BJ (cell line): ENCODE measurements around the gene TNIK. TPM values are rescaled to one million over a fixed set of nuclear protein-coding genes. Genes with fewer than 3 reads are reported as not detected.

Experiments
- CTCF ChIA-PET: fragments of 350-600 bp; formaldehyde crosslinking; extraction: SDS; loops from one replicate; lab custom pipeline; 2021; ENCODE audit warnings: antibody characterized with exemption, inconsistent platforms; lab: Yijun Ruan, JAX
- POLR2A ChIA-PET: fragments of 300-600 bp; sonication (Branson Sonifier 250); formaldehyde crosslinking; extraction: SDS; loops from one replicate; lab custom pipeline; 2021; ENCODE audit warnings: antibody characterized with exemption; lab: Charles Lee
- DNase-seq: peaks from one replicate; pipeline ENCODE4 v3.0.0-alpha.2; 2011; ENCODE audit warnings: low read depth
- H3K27me3 ChIP-seq: 2 replicates; pipeline ENCODE4 v1.6.0; 2011; ENCODE audit warnings: low read length; ENCODE audit not compliant: control insufficient read depth, insufficient read depth
- H3K36me3 ChIP-seq: 2 replicates; pipeline ENCODE4 v1.5.1; 2011; ENCODE audit warnings: low read length; ENCODE audit not compliant: control insufficient read depth, insufficient read depth
- H3K4me3 ChIP-seq: 2 replicates; pipeline ENCODE4 v1.5.1; 2011; ENCODE audit warnings: low read depth, mild to moderate bottlenecking, control low read depth, low read length
- polyA plus RNA-seq: library from polyadenylated mRNA; depleted of rRNA; stranded (reverse); fragments of >200 nt; gene quantifications from 2 replicates; pipeline ENCODE4 v1.2.3, GENCODE V29; 2011
- TF ChIP-seq, protein P1 (sequence below): IDR thresholded peaks from 2 replicates; pipeline ENCODE4 v1.5.1; 2011; ENCODE audit warnings: low read depth, mild to moderate bottlenecking, control low read depth, inconsistent platforms, low read length, moderate library complexity; ENCODE audit not compliant: insufficient read depth

Gene TNIK
- polyA plus RNA-seq, 1 experiment = 2.1 TPM

DNA sequence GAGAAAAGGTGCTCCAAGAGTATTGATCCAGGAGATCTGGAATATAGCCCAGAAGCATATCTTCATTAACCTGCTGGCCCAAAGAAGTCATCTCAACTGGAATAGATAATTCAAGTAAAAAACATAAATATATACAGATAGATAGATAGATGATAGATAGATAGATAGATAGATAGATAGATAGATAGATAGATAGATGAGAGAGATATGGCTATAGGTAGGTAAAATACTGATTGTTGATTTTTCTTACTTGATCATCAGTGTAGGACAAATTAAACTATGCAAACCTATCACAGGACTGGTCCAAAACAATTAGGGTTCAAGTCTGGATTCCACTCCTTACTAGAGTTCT, 83.6 kb downstream of the TNIK start:
- TF ChIP-seq, protein P1, sequence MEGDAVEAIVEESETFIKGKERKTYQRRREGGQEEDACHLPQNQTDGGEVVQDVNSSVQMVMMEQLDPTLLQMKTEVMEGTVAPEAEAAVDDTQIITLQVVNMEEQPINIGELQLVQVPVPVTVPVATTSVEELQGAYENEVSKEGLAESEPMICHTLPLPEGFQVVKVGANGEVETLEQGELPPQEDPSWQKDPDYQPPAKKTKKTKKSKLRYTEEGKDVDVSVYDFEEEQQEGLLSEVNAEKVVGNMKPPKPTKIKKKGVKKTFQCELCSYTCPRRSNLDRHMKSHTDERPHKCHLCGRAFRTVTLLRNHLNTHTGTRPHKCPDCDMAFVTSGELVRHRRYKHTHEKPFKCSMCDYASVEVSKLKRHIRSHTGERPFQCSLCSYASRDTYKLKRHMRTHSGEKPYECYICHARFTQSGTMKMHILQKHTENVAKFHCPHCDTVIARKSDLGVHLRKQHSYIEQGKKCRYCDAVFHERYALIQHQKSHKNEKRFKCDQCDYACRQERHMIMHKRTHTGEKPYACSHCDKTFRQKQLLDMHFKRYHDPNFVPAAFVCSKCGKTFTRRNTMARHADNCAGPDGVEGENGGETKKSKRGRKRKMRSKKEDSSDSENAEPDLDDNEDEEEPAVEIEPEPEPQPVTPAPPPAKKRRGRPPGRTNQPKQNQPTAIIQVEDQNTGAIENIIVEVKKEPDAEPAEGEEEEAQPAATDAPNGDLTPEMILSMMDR = no peak
- ChIA-PET POLR2A (no interaction called here), CTCF (interaction anchor here (1.1 kb wide), 1 partner anchor 9 kb away, joined by 3 read pairs; no protein-coding TSS in a partner anchor)
- Histone ChIP-seq H3K4me3 (no peak overlapping the region), H3K27me3 (no peaks in the 10 kb centered on the region), H3K36me3 (no peaks in the 10 kb centered on the region)
- no peak for DNase-seq

DNA sequence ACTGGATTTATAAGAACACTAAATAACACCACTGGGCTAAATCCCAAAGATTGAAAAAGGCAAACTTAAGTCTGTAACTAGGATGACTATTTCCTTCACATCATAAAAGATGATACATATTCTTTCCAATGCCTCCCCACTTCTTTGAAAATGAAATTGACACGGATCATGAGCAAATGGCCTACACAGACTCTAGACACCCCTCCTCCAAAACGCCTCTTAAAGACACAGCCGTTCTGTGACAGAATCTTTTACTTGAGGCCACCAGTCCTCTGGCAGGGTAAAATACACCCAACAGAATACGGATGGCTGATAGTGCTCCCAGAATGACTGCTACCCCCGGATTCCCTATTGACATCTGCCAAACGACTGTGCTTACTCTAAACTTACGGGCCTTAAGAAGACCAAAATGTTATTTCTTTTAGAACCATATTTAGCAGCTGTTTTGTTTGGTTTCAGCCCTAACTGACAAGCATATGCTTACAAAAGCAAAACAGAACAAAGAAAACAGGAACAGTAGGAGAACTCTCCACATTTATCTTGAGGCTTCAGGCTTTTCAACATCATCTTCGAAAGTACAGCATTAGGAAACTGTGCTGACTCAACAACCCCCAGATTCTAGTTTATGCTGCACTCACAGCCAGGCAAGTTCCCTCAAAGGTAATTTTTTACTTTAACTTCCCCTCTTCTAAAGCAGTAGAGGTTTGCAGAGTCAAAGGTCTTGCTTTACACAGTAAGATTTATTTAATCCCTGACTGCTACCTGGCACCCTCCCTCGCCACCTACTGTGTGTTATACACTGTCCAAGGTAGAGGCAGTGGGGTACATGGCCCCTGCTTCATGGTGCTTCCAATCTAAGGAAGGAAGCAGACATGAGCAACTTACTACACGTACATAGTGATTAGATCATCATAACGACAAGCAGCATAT, 84.3 kb downstream of the TNIK start:
- TF ChIP-seq, protein P1 = no peak
- Histone ChIP-seq H3K27me3 (no peaks in the 10 kb centered on the region), H3K36me3 (no peaks in the 10 kb centered on the region), H3K4me3 (no peak overlapping the region)
- POLR2A ChIA-PET = no interaction called here
- CTCF ChIA-PET = no interaction called here
- no peak for DNase-seq

DNA sequence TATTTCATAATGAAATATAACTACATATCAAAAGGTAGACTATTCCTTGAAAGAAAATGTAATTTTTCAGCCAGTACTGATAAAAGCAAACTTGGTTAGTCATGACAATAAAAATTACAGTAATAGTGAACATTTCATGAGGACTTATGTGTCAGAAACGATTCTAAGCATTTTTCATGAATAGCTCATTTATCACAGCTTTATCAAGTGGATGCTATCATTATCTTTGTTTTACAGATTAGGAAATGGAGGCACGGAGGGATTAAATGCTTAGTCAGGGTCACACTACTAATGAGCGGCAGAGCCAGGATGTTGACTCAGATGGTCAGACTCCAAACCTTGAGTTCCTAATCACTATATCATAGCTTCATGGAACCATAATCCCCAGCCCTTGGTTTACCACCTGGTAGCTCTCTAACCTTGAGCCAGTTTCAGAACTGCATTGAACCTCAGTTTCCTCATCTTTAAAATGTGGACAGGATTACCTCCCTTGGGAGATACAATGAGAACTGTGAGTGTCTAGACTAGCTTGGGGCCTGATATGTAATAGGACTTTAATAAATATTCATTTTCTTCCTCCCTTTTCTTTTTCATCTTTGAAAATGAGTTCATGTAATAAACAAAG, 85.4 kb downstream of the TNIK start:
- TF ChIP-seq, protein P1 = no peak
- Histone ChIP-seq H3K36me3 (no peaks in the 10 kb centered on the region), H3K4me3 (no peak overlapping the region), H3K27me3 (no peaks in the 10 kb centered on the region)
- CTCF ChIA-PET = interaction anchor here (0.6 to 1.3 kb wide), 5 partner anchors 9 to 191 kb away, joined by 3 to 4 read pairs (median 4); no protein-coding TSS in a partner anchor
- POLR2A ChIA-PET = no interaction called here
- peak; percentile 51 for DNase-seq

DNA sequence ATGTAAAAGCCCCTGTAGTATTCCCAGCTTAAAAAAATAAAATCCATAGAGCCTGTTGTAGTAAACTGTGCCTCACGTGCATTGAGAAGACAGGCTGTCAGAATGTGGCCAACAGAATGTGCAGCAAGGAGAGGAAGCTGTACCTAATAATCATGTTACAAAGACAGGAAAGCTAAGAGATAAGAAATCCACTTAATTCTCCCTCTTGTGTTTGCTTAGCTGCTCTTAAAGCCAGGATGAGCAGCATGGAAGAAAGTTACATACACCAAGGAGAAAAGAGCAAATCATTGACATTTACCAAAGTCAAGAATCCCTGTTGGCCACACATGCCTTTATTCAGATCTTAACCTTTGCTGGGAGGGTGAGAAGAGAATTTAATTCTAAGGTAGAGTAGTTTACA, 85.9 kb downstream of the TNIK start:
- POLR2A ChIA-PET = no interaction called here
- CTCF ChIA-PET = interaction anchor here (0.9 to 1.3 kb wide), 3 partner anchors 10 to 192 kb away, joined by 3 to 4 read pairs (median 4); no protein-coding TSS in a partner anchor
- no peaks in the 10 kb centered on the region for H3K27me3 ChIP-seq
- TF ChIP-seq, protein P1 = no peak
- H3K36me3 ChIP-seq = no peaks in the 10 kb centered on the region
- DNase-seq = no peak
- H3K4me3 ChIP-seq = no peak overlapping the region

DNA sequence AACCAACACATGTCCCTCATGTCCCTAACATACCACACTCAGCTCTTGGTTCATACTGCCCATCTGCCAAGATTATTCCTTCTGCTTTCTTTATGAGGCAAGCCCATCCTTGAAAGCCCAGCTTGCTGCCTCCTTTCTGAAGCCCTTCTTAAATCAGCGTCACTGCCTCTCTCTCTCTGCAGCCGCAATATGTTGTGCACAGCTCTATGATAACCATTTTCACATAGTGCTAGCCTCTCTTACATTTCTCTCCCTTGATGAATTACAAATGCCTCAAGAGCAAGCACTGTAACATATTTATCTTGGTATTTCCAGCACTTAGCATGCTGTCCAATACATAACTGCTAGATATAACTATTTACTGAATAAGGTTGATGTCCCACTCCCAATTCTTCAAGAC, 86.5 kb downstream of the TNIK start:
- ChIA-PET POLR2A (no interaction called here), CTCF (interaction anchor here (1.3 kb wide), 1 partner anchor 29 kb away, joined by 4 read pairs; no protein-coding TSS in a partner anchor)
- no peak for DNase-seq

More for the DNA sequence above, 86.5 kb downstream of the TNIK start:
- Histone ChIP-seq H3K4me3 (no peak overlapping the region), H3K36me3 (no peaks in the 10 kb centered on the region), H3K27me3 (no peaks in the 10 kb centered on the region)
- TF ChIP-seq, protein P1 = no peak
